NT2/D1 (cell line): ENCODE data around the gene SLC37A1.

Experiments used
- SUZ12 ChIP-seq: IDR thresholded peaks from 2 replicates; pipeline ENCODE4 v1.6.1; 2011; ENCODE audit not compliant: insufficient read length, insufficient read depth; ENCODE audit errors: extremely low read depth
- ZNF274 ChIP-seq: IDR thresholded peaks from 2 replicates; pipeline ENCODE4 v1.6.1; 2011; ENCODE audit warnings: mild to moderate bottlenecking, low read depth, low read length

DNA sequence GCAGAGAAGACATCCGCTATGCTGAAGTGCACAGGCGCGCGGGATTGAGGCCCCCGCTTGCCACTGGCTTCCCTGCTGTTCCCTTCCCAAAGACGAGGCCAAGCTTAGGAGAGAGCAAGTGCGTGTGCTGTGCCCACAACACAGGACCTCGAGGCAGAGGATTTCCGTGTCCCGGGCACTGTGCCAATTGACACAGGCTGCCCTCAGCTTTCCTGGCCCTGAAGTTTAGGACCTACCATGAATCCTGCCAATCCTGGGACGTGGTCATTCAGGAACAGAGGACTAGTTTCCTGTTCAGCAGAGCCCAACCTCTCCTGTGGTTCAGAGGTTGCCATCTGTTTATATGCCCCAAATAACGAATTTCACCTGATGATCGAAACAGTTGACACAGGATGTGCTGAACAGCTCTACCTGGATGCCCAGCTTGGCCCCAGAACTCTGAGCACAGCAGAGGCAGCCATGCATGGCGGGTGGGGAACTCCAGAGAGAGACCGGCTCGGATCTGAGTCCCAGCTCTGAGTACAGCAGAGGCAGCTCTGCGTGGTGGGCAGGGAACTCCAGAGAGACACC is 22.0 kb downstream of the SLC37A1 start:
- TF ChIP-seq ZNF274 (no peak), SUZ12 (no peak)
